ENCODE data around the gene RBBP8NL. TPM values are rescaled to one million over a fixed set of nuclear protein-coding genes. Genes with fewer than 3 reads are reported as not detected.

RBBP8NL gene
- total and polyA plus RNA-seq, 2 of the 8 experiments (the other 6 are each of a cell fraction or from before 2014, with no cell fraction given) = 0.43 to 0.48 TPM

DNA sequence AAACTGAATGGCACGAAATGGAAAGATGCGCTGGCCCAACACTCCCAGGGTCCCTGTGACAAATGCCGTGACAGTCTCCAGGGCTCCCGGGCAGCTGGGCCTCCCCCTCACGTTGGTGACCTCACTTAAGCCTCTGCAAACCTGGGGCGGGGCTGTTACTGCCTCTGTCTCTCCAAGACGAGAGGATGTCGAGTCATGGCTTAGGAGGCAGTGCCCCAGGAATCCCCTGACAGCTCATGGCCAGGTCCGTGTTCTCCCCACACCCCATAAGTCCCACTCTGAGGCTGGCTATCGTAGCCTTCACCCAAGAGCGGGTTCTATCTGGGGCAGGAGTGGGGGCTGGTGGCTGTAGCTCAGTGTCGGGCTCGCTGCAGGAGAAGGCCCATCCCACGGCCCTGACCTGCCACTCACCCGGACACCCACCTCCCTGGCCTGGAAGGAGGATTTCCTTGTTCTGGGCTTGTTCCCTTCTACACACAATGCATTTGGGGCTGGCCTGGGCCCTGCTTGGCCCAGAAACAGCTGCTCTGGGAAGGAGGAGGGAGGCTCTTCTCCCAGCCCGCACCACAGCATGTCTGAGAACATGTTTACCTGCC, 46.0 kb downstream of the RBBP8NL start:
- H3K4ac ChIP-seq (replicated peaks; ENCODE audit: insufficient read length, low read depth, low read length) = no peak overlapping the region
- no peak overlapping the region for H4K91ac ChIP-seq (replicated peaks; ENCODE audit: insufficient read length, low read length)
- no peak overlapping the region for H2BK120ac ChIP-seq (replicated peaks; ENCODE audit: low read depth, low read length)
- H3K9me3 ChIP-seq (ENCODE audit: insufficient read depth in 2 of 2, low read depth in 1 of 2, low read length in 1 of 2) = no peaks in the 10 kb centered on the region
- H3K4me2 ChIP-seq (ENCODE audit: insufficient read depth in 1 of 2, low read depth in 2 of 2, low read length in 2 of 2) = no peak overlapping the region
- no peak overlapping the region for H4K5ac ChIP-seq (ENCODE audit: insufficient read length, low read depth, low read length)
- 85% methylated on average over 16 of the region's 16 CpGs; no CpG with 5 or more reads in 1 of the 2 experiments for WGBS, 2 experiments (ENCODE audit: extremely low coverage in 1 of 2, insufficient coverage in 1 of 2, insufficient read length in 1 of 2, insufficient replicate concordance in 2 of 2, low coverage in 1 of 2, low lambda C conversion rate in 2 of 2, missing lambda C conversion rate in 1 of 2)
- DNase-seq (ENCODE audit: low read depth in 1 of 2, low spot score in 2 of 2) (no peak), FAIRE-seq (no peak)
- no peak overlapping the region for H3K14ac ChIP-seq (ENCODE audit: insufficient read length)
- H3K23me2 ChIP-seq (ENCODE audit: low read depth, low read length) = peaks cover 9% of the 10 kb centered on the region; the same call in 1 of the 2 replicates
- H2BK12ac ChIP-seq (ENCODE audit: low read depth, low read length) = no peak overlapping the region
- ChIA-PET CTCF (ENCODE audit: partially characterized antibody) (interaction anchor here (1.1 to 14.1 kb wide), 4 partner anchors 15 to 76 kb away, joined by 3 to 212 read pairs (median 4); partner anchors contain the start of gene LAMA5), POLR2A (ENCODE audit: partially characterized antibody) (interaction anchor here (0.5 to 10.7 kb wide), 9 partner anchors 8 to 75 kb away, joined by 3 to 213 read pairs (median 4); partner anchors contain the start of gene LAMA5)
- peaks cover 0 to 10% of the 10 kb centered on the region in 2 experiments for H4K20me1 ChIP-seq (replicated peaks in 1 of 2; ENCODE audit: control insufficient read depth in 1 of 2, insufficient read depth in 2 of 2, low read length in 2 of 2)
- H2BK20ac ChIP-seq (ENCODE audit: low read length) = no peak overlapping the region
- H2BK15ac ChIP-seq (ENCODE audit: low read length) = no peak overlapping the region
- H3K79me2 ChIP-seq (ENCODE audit: control insufficient read depth in 1 of 2, insufficient read depth in 2 of 2, low read length in 2 of 2) = peaks cover 0 to 17% of the 10 kb centered on the region in 2 experiments; a peak in 2 of 4 replicates
- no peak overlapping the region for H2BK5ac ChIP-seq (ENCODE audit: low read depth, low read length)
- H3K27ac ChIP-seq (ENCODE audit: low read depth, low read length) = no peak overlapping the region
- H3K4me3 ChIP-seq (ENCODE audit: extremely low read depth in 1 of 4, insufficient read depth in 2 of 4, low read depth in 3 of 4, low read length in 4 of 4) = no peak overlapping the region
- H3K36me3 ChIP-seq (ENCODE audit: control insufficient read depth in 2 of 4, insufficient read depth in 4 of 4, low read length in 3 of 4) = peaks cover 0 to 5% (median 2%) of the 10 kb centered on the region in 4 experiments; a peak in 3 of 8 replicates
- H3K9ac ChIP-seq (replicated peaks in 1 of 4; ENCODE audit: extremely low read depth in 1 of 4, low read depth in 3 of 4, low read length in 3 of 4) = no peak overlapping the region
- no peaks in the 10 kb centered on the region; the same call in 1 of the 2 replicates for H3K79me1 ChIP-seq (ENCODE audit: low read depth, low read length)
- no peak overlapping the region for H3K23ac ChIP-seq (ENCODE audit: insufficient read length)
- H3K18ac ChIP-seq (ENCODE audit: extremely low read depth, low read length) = no peak overlapping the region
- no peak overlapping the region for H3K56ac ChIP-seq (replicated peaks; ENCODE audit: insufficient read length, low read depth, low read length)
- H2AK5ac ChIP-seq (ENCODE audit: low read depth, low read length) = no peak overlapping the region
- H4K8ac ChIP-seq (ENCODE audit: extremely low read depth, insufficient read depth, low read length) = no peak overlapping the region
- H2AFZ ChIP-seq (ENCODE audit: low read length) = no peak overlapping the region
- H3K27me3 ChIP-seq (replicated peaks in 1 of 4; ENCODE audit: control insufficient read depth in 3 of 4, extremely low read depth in 1 of 4, insufficient read depth in 3 of 4, low read length in 3 of 4) = no peaks in the 10 kb centered on the region
- H3K4me1 ChIP-seq (replicated peaks in 1 of 4; ENCODE audit: control insufficient read depth in 3 of 4, insufficient read depth in 4 of 4, low read length in 3 of 4) = peaks cover 0 to 12% (median 11%) of the 10 kb centered on the region in 4 experiments; a peak in 6 of 7 replicates
- TF ChIP-seq RAD21 (IDR thresholded peaks at IDR 0.05 in 1 of 2, conservative IDR thresholded peaks at IDR 0.05 in 1 of 2; ENCODE audit: low read depth in 2 of 2, low read length in 2 of 2) = no peak
- TF ChIP-seq SIRT6 (IDR thresholded peaks at IDR 0.05; ENCODE audit: low read length) = no peak
- no peak for TF ChIP-seq JUN (IDR thresholded peaks at IDR 0.05; ENCODE audit: low read depth, low read length)
- no peak for TF ChIP-seq CBX8 (IDR thresholded peaks at IDR 0.05; ENCODE audit: borderline replicate concordance, low read depth, low read length)
- no peak for TF ChIP-seq NANOG (IDR thresholded peaks at IDR 0.05; ENCODE audit: insufficient read depth, low read depth, low read length, poor library complexity, severe bottlenecking)
- no peak for TF ChIP-seq SRF (IDR thresholded peaks at IDR 0.05; ENCODE audit: low read depth, low read length)
- no peak for TF ChIP-seq CREB1 (IDR thresholded peaks at IDR 0.05)
- TF ChIP-seq ATF3 (IDR thresholded peaks at IDR 0.05; ENCODE audit: insufficient read depth, low read depth, low read length) = no peak
- TF ChIP-seq CEBPB (IDR thresholded peaks at IDR 0.05; ENCODE audit: low read depth, low read length) = no peak
- no peak for TF ChIP-seq TBP (IDR thresholded peaks at IDR 0.05; ENCODE audit: low read depth, low read length)
- no peak for TF ChIP-seq EGR1 (IDR thresholded peaks at IDR 0.05; ENCODE audit: borderline replicate concordance, low read depth, low read length)
- no peak for TF ChIP-seq RFX5 (IDR thresholded peaks at IDR 0.05; ENCODE audit: borderline replicate concordance, low read depth, low read length)

Measured in H1 (cell line).